Kidney epithelial cell (primary cell): ENCODE data around the gene CABP1. TPM values are rescaled to one million over a fixed set of nuclear protein-coding genes. Genes with fewer than 3 reads are reported as not detected.

Experiments
- DNase-seq: peaks from one replicate; pipeline ENCODE4 v3.0.0-alpha.2; 2010; ENCODE audit warnings: low read depth
- H3K27me3 ChIP-seq: 2 replicates; pipeline ENCODE4 v1.6.0; 2011; ENCODE audit warnings: low read length; ENCODE audit not compliant: control insufficient read depth, insufficient read depth
- H3K36me3 ChIP-seq: 2 replicates; pipeline ENCODE4 v1.5.1; 2011; ENCODE audit warnings: low read length; ENCODE audit not compliant: control insufficient read depth, insufficient read depth
- H3K4me3 ChIP-seq: 2 replicates; pipeline ENCODE4 v1.5.1; 2011; ENCODE audit warnings: low read depth, mild to moderate bottlenecking, control low read depth, low read length
- CTCF ChIP-seq: IDR thresholded peaks from 2 replicates; pipeline ENCODE4 v1.5.1; 2011; ENCODE audit warnings: mild to moderate bottlenecking, moderate library complexity, low read length, control low read depth, inconsistent platforms; ENCODE audit not compliant: insufficient read depth, poor library complexity, severe bottlenecking
- total RNA-seq: library from RNA; depleted of rRNA; stranded (reverse); fragments of >200 nt; gene quantifications from 2 replicates; pipeline ENCODE4 v1.2.3, GENCODE V29; 2015

The CABP1 gene
- total RNA-seq, 1 donor from 2014 or later, result not detected

DNA sequence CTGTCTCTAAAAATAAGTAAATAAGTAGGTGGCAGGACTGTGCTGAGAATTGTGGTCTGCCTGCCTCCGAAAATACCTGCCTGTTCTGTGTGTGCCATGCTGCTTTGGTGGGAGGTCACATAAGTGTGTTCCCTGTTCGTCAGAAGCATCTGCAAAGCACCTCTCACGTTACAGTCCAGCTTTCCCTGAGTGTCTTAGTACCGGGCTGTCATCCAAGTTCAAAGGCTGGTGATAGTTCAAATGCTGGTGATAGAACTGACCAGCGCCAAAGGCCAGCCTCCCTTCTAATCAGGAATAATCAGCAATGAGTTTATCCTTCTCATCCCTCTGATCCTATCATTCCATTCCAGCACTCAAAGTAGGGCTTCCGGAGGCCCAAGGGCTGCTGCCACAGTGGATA lies 5.6 kb downstream of the CABP1 start:
- no peak for DNase-seq
- Histone ChIP-seq H3K36me3 (no peaks in the 10 kb centered on the region), H3K4me3 (no peak overlapping the region), H3K27me3 (peaks cover 41% of the 10 kb centered on the region)
- no peak for TF ChIP-seq CTCF

DNA sequence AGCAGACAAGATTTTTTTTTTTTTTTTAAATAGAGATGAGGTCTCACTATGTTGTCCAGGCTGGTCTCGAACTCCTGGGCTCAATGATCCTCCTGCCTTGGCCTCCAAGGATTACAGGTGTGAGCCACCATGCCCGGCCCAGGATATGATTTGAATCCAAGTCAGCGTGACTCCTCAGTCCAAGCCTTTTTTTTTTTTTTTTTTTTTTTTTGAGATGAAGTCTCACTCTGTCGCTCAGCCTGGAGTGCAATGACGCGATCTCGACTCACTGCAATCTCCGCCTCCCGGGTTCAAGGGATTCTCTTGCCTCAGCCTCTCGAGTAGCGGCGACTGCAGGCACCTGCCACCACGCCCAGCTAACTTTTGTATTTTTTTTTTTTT lies 6.9 kb downstream of the CABP1 start:
- no peak for DNase-seq
- Histone ChIP-seq H3K27me3 (peaks cover 30% of the 10 kb centered on the region), H3K36me3 (no peaks in the 10 kb centered on the region), H3K4me3 (no peak overlapping the region)
- TF ChIP-seq CTCF, result no peak

DNA sequence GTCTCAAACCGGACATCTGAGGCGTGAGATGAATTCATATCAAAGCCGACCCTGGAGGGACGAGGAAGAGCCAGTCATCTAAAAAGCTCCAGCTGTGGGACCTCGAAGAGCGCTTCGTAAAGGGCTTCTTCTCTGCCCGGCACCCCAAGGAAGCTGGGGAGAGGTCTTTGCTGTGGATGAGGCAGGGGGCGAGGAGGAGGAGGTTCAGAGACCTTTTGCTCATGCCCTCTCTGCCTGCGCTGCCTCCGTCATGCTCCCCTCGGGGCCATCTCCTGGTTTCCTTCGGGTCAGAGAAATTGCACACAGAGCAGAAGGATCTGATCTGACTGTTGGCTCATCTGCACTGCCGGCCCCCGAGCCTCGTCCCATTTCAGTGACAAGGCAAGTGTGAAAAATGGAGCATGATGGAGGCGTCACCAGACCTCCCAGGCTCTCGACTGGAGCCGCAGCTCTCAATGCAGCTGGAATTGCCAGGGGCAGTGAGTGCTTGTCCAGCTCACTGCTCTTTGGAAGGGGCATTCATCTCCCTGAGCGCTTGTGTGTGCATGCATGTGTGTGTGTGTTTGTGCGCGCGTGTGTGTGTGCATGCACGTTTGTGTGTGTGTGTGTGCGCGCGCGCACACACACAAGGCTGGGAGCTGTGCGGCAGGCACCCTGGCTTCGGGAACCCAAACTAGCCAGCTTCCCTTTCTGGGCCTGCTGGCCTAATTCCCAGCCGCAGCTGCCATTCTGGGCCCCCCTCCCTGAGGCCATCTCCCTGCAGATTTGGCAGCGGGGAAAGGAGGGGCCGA lies 9.2 kb downstream of the CABP1 start:
- Histone ChIP-seq H3K4me3 (no peak overlapping the region), H3K36me3 (no peaks in the 10 kb centered on the region), H3K27me3 (peaks cover 27% of the 10 kb centered on the region)
- no peak for DNase-seq
- no peak for TF ChIP-seq CTCF

GRCh38 chr12:120650233-120650690 lies 9.8 kb downstream of the CABP1 start:
- no peak for DNase-seq
- Histone ChIP-seq H3K27me3 (peaks cover 25% of the 10 kb centered on the region), H3K36me3 (no peaks in the 10 kb centered on the region), H3K4me3 (no peak overlapping the region)
- TF ChIP-seq CTCF, result no peak

GRCh38 chr12:120651821-120652220 lies 11.4 kb downstream of the CABP1 start:
- DNase-seq, result no peak
- Histone ChIP-seq H3K4me3 (no peak overlapping the region), H3K27me3 (peaks cover 21% of the 10 kb centered on the region), H3K36me3 (no peaks in the 10 kb centered on the region)
- TF ChIP-seq CTCF, result no peak
